HG03460 (cell line): ENCODE results near the gene ERC1.
"Not testable (repeated sequence)": the region's sequence is repeated elsewhere in the genome, so short reads cannot be mapped to it uniquely, and the experiment has no call there.

Experiments
- ATAC-seq: cut with Tn5 transposase; IDR thresholded peaks from one replicate; pipeline ENCODE4 v1.9.1; 2021; ENCODE audit not compliant: unreplicated experiment

ERC1 gene

DNA sequence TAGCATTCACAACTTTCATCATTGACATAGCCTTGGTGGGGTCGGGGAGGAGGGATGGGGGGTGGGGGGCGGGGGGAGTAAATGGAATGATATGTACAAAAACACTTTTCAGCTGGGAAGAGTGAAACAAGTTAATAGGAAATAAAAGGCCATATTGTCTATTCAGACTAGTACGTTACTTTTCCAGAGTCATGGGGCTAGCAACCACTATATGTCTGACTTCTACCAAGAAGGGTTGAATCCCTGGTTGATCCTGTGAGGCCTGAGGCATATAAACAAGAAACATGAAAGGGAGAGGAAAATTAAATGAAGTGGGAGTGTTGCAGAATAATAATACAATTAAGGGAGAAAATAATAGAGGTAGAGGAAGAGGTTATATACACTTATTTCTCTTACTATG, 225.5 kb downstream of the ERC1 start:
- ATAC-seq, result no peak

DNA sequence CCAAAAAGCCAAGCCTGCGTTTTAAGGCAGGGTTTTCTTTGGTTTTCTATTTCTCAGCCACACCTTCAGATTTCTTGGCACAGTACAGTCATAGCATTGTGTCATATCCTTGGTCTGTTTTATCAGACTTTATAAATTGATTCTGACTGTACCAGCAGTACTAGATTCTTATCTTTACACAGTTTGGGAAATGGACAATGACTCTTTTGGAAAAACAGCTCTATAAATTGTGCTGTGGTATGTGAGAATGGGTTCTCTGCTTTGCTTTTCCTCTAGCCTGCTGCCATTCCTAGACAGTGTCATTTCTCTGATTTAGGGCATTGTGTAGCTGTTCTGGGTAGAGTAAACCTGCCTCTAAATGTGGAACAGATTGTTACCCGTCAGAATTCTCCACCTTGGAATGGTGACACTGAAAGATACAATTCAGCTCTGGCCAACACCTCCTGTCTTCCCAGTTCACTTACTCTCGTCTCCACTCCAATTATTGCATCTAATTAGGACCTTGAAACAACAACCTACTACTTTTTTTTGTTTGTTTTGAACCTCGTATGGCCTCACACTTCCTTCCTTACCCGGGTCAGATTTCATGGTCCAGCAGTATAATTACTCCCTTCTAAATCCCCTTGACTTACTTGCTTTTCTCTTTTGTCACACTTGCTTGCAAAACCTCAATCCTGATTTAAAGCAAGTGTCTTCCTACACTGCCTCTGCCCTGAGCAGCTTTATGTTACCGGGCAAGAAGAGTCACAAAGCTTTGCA, 226.3 kb downstream of the ERC1 start:
- no peak for ATAC-seq

GRCh38 chr12:1218369-1218768, 227.3 kb downstream of the ERC1 start:
- no peak for ATAC-seq

- ATAC-seq, result no peak
These were observed 229.4 kb downstream of the ERC1 start for GRCh38 chr12:1220127-1221092.

GRCh38 chr12:1222858-1223639, 232.0 kb downstream of the ERC1 start:
- ATAC-seq, result no peak

GRCh38 chr12:1226951-1227350, 235.9 kb downstream of the ERC1 start:
- no peak for ATAC-seq

DNA sequence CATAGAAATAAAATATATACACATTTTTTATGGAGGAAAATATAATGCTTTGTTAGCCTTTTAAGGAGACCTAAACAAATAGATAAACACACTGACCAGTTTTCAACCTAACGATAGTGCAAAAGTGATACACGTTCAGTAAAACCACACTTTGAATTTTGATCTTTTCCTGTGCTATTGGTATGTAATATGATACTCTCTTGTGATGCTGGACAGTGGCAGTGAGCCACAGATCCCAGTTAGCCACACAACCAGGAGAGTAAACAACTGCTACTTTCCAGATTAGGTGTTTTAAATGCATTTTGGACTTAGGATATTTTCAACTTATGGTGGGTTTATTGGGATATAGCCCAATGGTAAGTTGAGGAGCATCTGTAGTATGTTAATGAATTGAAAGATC, 243.1 kb downstream of the ERC1 start:
- no peak for ATAC-seq

- ATAC-seq, result no peak
These were observed 255.6 kb downstream of the ERC1 start for GRCh38 chr12:1246637-1247036.

DNA sequence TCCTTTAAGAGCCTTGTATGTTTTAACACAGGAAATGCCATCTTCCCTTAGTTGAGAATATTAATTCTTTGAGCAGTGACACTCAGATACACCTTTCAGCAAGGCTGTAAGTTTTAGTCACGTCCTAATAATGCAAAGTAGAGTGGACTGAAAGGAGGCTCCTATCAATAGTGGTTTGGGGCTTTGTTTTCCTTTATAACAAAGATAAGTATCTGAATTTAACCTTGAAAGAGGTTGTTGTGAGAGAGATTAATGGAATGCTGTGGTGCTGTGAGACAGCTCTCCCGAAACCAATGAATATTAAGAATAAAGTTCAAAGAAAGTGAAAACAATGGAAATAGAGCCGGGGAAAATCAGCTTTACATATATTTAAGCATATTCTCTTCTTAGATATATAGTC, 259.6 kb downstream of the ERC1 start:
- no peak for ATAC-seq

- no peak for ATAC-seq
These were observed 261.7 kb downstream of the ERC1 start for GRCh38 chr12:1252758-1253157.

- ATAC-seq, result not testable (repeated sequence)
These were observed 264.1 kb downstream of the ERC1 start for GRCh38 chr12:1255125-1255524.

GRCh38 chr12:1255854-1256253, 264.8 kb downstream of the ERC1 start:
- ATAC-seq, result not testable (repeated sequence)

DNA sequence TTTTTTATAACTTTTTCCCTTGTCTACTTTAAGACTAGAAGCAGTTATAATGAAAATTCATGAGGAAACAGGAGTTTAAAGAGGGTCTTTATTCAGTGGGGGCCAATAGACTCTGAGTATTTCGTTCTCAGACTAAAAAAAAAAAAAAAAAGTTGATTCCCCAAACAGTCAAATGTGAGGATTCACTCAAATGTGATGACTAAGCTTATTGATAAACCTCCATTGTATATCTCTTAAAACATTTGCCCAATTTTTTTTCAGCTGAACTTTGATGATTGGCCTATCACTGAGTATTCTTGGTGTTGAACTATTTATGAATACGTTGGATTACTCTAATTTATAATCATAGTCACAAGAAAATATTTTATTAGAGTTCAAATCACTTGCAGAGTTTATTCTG, 265.3 kb downstream of the ERC1 start:
- no peak for ATAC-seq

DNA sequence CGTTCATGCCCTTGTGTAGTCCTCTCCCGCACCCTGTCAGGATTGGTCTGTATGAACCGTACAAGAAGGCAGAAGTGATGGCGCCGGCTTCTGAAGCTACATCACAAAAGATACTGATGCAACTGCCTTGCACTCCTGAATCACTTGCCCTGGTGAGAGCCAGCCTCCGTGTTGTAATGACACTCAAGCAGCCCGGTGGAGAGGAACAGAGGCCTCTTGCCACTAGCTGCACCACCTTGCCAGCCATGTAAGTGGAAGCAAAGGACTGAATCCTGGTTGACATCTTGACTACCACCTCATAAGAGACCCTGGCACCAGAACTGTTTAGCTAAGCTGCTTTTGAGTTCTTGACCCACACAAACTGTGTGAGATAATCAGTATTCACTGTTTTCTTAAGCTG, 266.0 kb downstream of the ERC1 start:
- no peak for ATAC-seq

DNA sequence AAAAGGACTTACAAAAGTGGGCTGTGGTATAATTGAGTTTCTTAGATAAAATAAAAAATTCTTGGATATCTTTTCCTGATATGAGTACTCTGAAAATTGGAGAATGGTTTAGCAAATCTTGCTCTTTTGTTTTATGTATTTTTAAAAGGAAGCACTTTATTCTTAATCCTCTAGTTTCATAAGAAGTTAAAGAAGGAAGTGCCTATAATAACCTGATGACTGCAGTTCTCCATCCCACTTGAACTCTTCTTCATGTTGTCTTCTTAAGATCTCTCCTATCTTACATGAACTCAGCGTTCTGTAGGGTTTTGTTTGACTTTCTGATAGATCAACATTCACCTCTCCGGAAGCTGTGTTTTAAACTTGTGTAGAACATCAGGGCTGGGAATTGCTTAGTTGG, 271.0 kb downstream of the ERC1 start:
- ATAC-seq, result no peak

GRCh38 chr12:1267243-1267642, 276.2 kb downstream of the ERC1 start:
- ATAC-seq, result no peak

GRCh38 chr12:1272142-1272541, 281.1 kb downstream of the ERC1 start:
- no peak for ATAC-seq

- no peak for ATAC-seq
These were observed 282.0 kb downstream of the ERC1 start for GRCh38 chr12:1273051-1273450.

- no peak for ATAC-seq
These were observed 286.9 kb downstream of the ERC1 start for GRCh38 chr12:1277905-1278304.

- ATAC-seq, result no peak
These were observed 288.0 kb downstream of the ERC1 start for GRCh38 chr12:1279050-1279449.

- no peak for ATAC-seq
These were observed 289.0 kb downstream of the ERC1 start for GRCh38 chr12:1280059-1280458.
